K562 (cell line): ENCODE results near the gene DLG3. TPM values are rescaled to one million over a fixed set of nuclear protein-coding genes. Genes with fewer than 3 reads are reported as not detected.

Experiments
- ESRRB ChIP-seq: fragments of 250-450 bp; sonication (Bioruptor Pico); IDR thresholded peaks from 2 replicates; pipeline ENCODE4 v1.5.0; 2020; ENCODE audit warnings: mild to moderate bottlenecking, moderate library complexity, borderline replicate concordance
- EWSR1 ChIP-seq: fragments of 450-650 bp; IDR thresholded peaks from 2 replicates; pipeline ENCODE4 v1.6.1; 2018; ENCODE audit warnings: borderline replicate concordance, mild to moderate bottlenecking, low read depth, moderate library complexity; ENCODE audit not compliant: partially characterized antibody
- GABPB1 ChIP-seq: sonication (generic); formaldehyde crosslinking; IDR thresholded peaks from 2 replicates; pipeline ENCODE4 v1.8.0; 2022; ENCODE audit warnings: mild to moderate bottlenecking, missing genetic modification reagents
- HIVEP1 ChIP-seq: fragments of 250-450 bp; sonication (Bioruptor Pico); IDR thresholded peaks from 2 replicates; pipeline ENCODE4 v1.4.0; 2020; ENCODE audit warnings: mild to moderate bottlenecking
- SIN3A ChIP-seq, 2 experiments: fragments of 150-350 bp in 1 of 2; IDR thresholded peaks; 2 replicates each; pipeline ENCODE4 v1.6.1; 2011 to 2016; ENCODE audit warnings: borderline replicate concordance in 2 of 2, low read depth in 2 of 2, low read length in 2 of 2, mild to moderate bottlenecking in 2 of 2, moderate library complexity in 2 of 2; ENCODE audit not compliant: control insufficient read depth in 1 of 2
- SNIP1 ChIP-seq: fragments of 450-650 bp; IDR thresholded peaks from 2 replicates; pipeline ENCODE4 v1.7.1; 2017; ENCODE audit warnings: low read depth, mild to moderate bottlenecking
- ZBTB33 ChIP-seq: sonication (generic); formaldehyde crosslinking; IDR thresholded peaks from 2 replicates; pipeline ENCODE4 v1.8.1; 2023; ENCODE audit warnings: mild to moderate bottlenecking, missing genetic modification reagents
- ZNF655 ChIP-seq: fragments of 250-450 bp; sonication (Bioruptor Pico); IDR thresholded peaks from 2 replicates; pipeline ENCODE4 v1.5.0; 2021
- ZNF695 ChIP-seq: fragments of 450-650 bp; formaldehyde crosslinking; IDR thresholded peaks from 2 replicates; pipeline ENCODE4 v1.4.0; 2020; ENCODE audit warnings: mild to moderate bottlenecking, moderate library complexity
- polyA plus RNA-seq, 8 experiments: library from polyadenylated mRNA; depleted of rRNA in 4 of 8; stranded (reverse) in 5 of 8; unstranded in 3 of 8; fragments of >200 nt; fragmentation: Nextera tagmentation in 2 of 8; fragmentation: Illumina TruSeq in 1 of 8; extraction: Ambion mirVana in 2 of 8; extraction: Trizol in 1 of 8; gene quantifications; 2 replicates each; pipeline versions ENCODE4 v1.2.1 to v1.2.3, GENCODE V29; 2011 to 2014; ENCODE audit warnings: inconsistent platforms in 1 of 8, missing spikeins in 1 of 8
- total RNA-seq, 7 experiments: library from RNA; depleted of rRNA in 6 of 7; stranded (reverse); fragments of >200 nt in 6 of 7; fragmentation: Illumina TruSeq in 2 of 7; extraction: Trizol in 2 of 7; gene quantifications; 2 replicates each; pipeline versions ENCODE4 v1.2.1 to v1.2.3, GENCODE V29; 2011 to 2021; ENCODE audit warnings: low replicate concordance in 1 of 7

Gene DLG3
- total and polyA plus RNA-seq, 9 of the 15 experiments (the other 6 are each of a cell fraction or from before 2014, with no cell fraction given) = 3.1 to 15.7 (median 8.8) TPM

DNA sequence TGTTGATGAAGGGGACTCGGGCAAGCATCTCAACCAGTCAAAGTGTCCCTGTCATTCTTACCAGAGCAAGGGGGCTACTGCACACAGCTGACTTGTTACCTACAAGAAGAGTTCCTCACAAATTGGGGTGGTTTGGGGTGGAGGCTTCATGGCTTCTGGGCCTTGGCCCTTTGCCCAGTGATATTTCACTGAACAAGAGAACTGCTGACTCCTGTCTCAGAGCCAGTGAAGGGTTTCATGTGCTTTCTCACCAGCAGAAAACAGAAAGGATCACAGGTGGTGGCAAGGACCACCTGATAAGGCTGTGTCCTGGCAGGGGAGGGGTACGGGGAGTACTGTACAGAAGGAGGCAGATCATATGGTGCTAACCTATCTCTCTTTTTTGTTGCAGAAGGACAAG is 53.5 kb downstream of the DLG3 start (continued):
- TF ChIP-seq EWSR1 (no peak), ESRRB (CRISPR knock-in tag) (no peak), HIVEP1 (CRISPR knock-in tag) (no peak), SIN3A (IDR thresholded peaks at IDR 0.05; ENCODE audit: borderline replicate concordance in 2 of 2, control insufficient read depth in 1 of 2, low read depth in 2 of 2, low read length in 2 of 2) (no peak), GABPB1 (no peak), ZNF655 (CRISPR knock-in tag) (no peak), SNIP1 (no peak), ZBTB33 (no peak), ZNF695 (no peak)
